Activated CD8-positive, alpha-beta memory T cell treated with anti-CD3 and anti-CD28 coated beads for 24 hours (primary cell): ENCODE results near the gene TGM6.
A peak's percentile ranks its signal among the peaks of the same experiment; 100 is the strongest.

Experiments
- DNase-seq: peaks from one replicate; pipeline ENCODE4 v3.0.0-alpha.2; 2020

The TGM6 gene

GRCh38 chr20:2459981-2460751, 79.5 kb downstream of the TGM6 start:
- no peak for DNase-seq

GRCh38 chr20:2460752-2461424, 80.2 kb downstream of the TGM6 start:
- DNase-seq: no peak

- DNase-seq: no peak
Measured at GRCh38 chr20:2462484-2462883, 81.8 kb downstream of the TGM6 start.

GRCh38 chr20:2463616-2464365, 83.1 kb downstream of the TGM6 start:
- no peak for DNase-seq

GRCh38 chr20:2465100-2465499, 84.4 kb downstream of the TGM6 start:
- DNase-seq: no peak

GRCh38 chr20:2467412-2467811, 86.7 kb downstream of the TGM6 start:
- DNase-seq: no peak

GRCh38 chr20:2468581-2469407, 88.1 kb downstream of the TGM6 start:
- DNase-seq: no peak

GRCh38 chr20:2469991-2470422, 89.3 kb downstream of the TGM6 start:
- DNase-seq: peak; percentile 86

- DNase-seq: peak; percentile 98
Measured at GRCh38 chr20:2470423-2471193, 89.9 kb downstream of the TGM6 start, which contains the start of gene SNRPB. Gene SNRPB, minus strand, starts transcription at chr20:2470789. Its CDS starts 99 bp downstream, at chr20:2470690.

- no peak for DNase-seq
Measured at GRCh38 chr20:2473516-2473915, 92.8 kb downstream of the TGM6 start.

GRCh38 chr20:2475850-2476741, 95.4 kb downstream of the TGM6 start:
- no peak for DNase-seq

GRCh38 chr20:2476742-2477615, 96.3 kb downstream of the TGM6 start:
- DNase-seq: no peak

GRCh38 chr20:2480381-2480780, 99.7 kb downstream of the TGM6 start:
- DNase-seq: no peak
